ENCODE data around the gene ZNRF3.
"Not testable (repeated sequence)": the region's sequence is repeated elsewhere in the genome, so short reads cannot be mapped to it uniquely, and the experiment has no call there.

The ZNRF3 gene

DNA sequence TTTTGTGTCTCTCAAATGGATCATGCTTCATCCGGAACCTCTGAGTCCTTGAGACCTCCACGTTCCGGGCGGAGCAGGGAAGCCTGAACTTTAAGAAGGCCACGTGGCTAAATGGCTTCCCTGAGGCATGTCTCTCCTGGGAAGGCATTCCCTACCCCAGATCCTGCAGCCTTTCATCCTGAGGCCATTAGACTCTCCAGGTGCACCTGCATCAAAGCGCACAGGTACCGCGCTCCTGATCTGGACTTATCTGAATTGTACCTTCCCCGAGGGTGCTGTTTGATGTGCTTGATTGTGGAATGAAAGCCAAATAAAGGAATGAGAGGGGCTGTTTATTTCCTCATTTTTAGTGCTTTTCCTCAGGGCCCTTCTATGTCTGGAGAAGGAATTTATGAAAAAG, 155.8 kb downstream of the ZNRF3 start:
- no peaks in the 10 kb centered on the region for H3K4me1 Mint-ChIP-seq
- H3K4me3 Mint-ChIP-seq, result no peak overlapping the region
- no peaks in the 10 kb centered on the region for H3K9me3 Mint-ChIP-seq
- no peak for DNase-seq (ENCODE audit: low spot score in 2 of 2)
- no peak for ATAC-seq (replicated peaks; ENCODE audit: extremely low read depth, poor library complexity, severe bottlenecking)
- no peak overlapping the region for H3K27ac Mint-ChIP-seq (ENCODE audit: low read depth)
- H3K36me3 Mint-ChIP-seq (ENCODE audit: insufficient read depth), result no peaks in the 10 kb centered on the region
- H3K27me3 Mint-ChIP-seq, result peaks cover 9% of the 10 kb centered on the region

DNA sequence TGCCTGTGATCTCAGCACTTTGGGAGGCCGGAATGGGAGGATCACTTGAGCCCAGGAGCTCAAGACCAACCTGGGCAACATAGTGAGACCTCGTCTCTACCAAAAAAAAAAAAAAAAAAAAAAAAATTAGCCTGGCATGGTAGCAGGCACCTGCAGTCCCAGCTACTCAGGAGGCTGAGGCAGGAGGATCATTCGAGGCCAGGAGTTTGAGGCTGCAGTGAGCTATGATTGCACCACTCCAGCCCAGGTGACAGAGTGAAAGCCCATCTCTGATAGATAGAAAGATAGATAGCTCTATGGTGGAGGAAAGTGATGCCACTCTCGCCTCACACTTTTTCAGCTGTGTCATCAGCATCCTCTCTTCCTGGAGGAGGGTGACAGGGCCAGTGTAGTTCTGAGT, 156.3 kb downstream of the ZNRF3 start:
- not testable (repeated sequence) for H3K4me1 Mint-ChIP-seq; ATAC-seq (replicated peaks; ENCODE audit: extremely low read depth, poor library complexity, severe bottlenecking); H3K27me3 Mint-ChIP-seq; H3K36me3 Mint-ChIP-seq (ENCODE audit: insufficient read depth); H3K9me3 Mint-ChIP-seq; H3K27ac Mint-ChIP-seq (ENCODE audit: low read depth); DNase-seq (ENCODE audit: low spot score in 2 of 2); H3K4me3 Mint-ChIP-seq

DNA sequence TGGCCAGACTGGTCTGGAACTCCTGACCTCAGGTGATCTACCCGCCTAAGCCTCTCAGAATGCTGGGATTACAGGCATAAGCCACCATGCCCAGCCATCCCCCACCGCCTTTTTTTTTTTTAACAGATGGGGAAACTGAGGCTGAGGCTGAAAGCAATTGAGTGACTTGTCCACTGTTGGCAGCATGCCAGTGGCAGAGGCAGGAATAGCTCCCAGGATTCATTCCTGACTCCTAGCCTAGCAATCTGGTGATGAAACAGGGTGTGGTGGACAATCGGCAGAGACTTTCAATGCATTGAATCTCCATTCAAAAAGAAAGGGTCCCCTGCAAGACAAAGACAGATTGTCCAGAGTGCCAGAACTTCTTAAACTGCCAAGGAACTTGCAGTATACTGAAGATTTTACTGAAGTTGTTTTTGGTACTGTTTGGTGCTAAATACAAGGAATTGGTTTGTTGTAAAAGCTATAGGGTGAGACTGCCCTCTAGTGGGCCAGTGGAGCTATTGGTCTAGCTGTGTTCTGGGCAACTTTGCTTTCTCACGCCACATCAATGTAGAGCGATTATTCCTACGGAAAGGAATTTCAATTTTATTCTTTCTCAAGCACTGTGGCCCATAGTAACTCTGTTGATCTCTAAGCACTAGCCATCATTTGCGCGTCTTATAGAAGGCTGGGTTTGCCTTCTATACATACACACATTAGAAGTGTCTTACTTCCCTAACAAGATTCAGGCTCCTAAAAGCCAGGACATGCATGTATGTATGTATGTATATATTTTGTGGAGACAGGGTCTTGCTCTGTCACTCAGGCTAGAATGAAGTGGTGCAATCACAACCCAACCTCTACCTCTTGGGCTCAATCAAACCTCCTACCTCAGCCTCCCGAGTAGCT, 157.3 kb downstream of the ZNRF3 start:
- Mint-ChIP-seq H3K27me3 (peaks cover 9% of the 10 kb centered on the region), H3K36me3 (ENCODE audit: insufficient read depth) (no peaks in the 10 kb centered on the region), H3K9me3 (no peaks in the 10 kb centered on the region), H3K4me3 (no peak overlapping the region), H3K4me1 (no peaks in the 10 kb centered on the region), H3K27ac (ENCODE audit: low read depth) (no peak overlapping the region)
- DNase-seq (ENCODE audit: low spot score in 2 of 2) (peak; percentile 39 to 43), ATAC-seq (replicated peaks; ENCODE audit: extremely low read depth, poor library complexity, severe bottlenecking) (no peak)

DNA sequence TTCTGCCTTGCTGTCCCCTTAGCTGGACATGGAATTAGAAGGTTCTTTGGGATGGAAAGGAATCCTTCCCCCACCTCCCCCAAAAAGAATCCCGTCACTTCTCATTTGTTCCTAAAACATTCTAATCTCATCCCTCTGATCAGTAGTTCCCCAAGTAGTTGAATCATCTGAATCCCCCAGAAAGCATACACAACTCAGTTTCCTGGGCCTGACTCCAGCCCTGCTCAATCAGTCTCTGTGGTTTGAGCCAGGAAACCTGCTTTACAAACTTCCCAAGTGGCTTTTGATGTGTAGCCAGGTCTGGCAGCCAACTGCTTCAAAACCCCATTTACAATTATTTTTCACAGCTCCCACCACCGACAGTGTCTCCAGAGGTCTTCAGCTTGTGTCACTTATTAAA, 158.0 kb downstream of the ZNRF3 start:
- no peak for ATAC-seq (replicated peaks; ENCODE audit: extremely low read depth, poor library complexity, severe bottlenecking)
- DNase-seq (ENCODE audit: low spot score in 2 of 2), result no peak
- no peaks in the 10 kb centered on the region for H3K4me1 Mint-ChIP-seq
- H3K27me3 Mint-ChIP-seq, result peaks cover 9% of the 10 kb centered on the region
- no peak overlapping the region for H3K27ac Mint-ChIP-seq (ENCODE audit: low read depth)
- no peaks in the 10 kb centered on the region for H3K9me3 Mint-ChIP-seq
- H3K4me3 Mint-ChIP-seq, result no peak overlapping the region
- no peaks in the 10 kb centered on the region for H3K36me3 Mint-ChIP-seq (ENCODE audit: insufficient read depth)

DNA sequence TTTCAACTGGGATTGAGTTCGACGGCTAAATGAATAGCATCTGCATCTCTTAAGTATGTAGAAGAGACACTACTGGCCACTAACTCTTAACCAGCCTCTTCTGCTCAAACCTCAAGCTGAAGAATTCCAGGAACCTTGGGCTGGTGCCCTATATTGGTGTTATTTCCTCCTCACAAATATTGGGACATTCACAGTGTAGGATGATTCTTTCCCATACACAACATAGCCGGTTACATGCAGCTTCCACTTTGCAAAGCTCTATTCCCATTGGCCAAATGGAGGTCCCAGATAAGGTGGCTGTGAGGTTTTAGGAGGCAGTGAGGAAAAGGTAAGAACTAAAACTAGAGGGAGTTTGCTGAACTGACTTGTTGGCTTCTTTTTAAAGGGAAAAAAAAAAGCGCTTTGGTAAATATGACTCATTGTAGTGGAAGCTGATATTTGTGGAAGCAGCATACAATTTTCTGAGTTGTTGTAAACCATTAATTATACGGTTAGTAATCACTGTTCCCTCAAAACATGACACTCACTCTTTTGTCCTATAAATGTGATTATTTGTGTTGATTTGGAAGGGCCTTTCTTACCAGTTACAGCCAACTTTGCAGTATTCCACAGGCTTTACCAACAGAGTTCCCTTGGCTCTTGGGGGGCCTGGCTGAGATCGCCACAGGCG, 160.7 kb downstream of the ZNRF3 start:
- Mint-ChIP-seq H3K9me3 (no peaks in the 10 kb centered on the region), H3K4me3 (no peak overlapping the region), H3K4me1 (no peaks in the 10 kb centered on the region), H3K36me3 (ENCODE audit: insufficient read depth) (no peaks in the 10 kb centered on the region), H3K27me3 (peaks cover 9% of the 10 kb centered on the region), H3K27ac (ENCODE audit: low read depth) (no peak overlapping the region)
- DNase-seq (ENCODE audit: low spot score in 2 of 2) (no peak), ATAC-seq (replicated peaks; ENCODE audit: extremely low read depth, poor library complexity, severe bottlenecking) (no peak)

DNA sequence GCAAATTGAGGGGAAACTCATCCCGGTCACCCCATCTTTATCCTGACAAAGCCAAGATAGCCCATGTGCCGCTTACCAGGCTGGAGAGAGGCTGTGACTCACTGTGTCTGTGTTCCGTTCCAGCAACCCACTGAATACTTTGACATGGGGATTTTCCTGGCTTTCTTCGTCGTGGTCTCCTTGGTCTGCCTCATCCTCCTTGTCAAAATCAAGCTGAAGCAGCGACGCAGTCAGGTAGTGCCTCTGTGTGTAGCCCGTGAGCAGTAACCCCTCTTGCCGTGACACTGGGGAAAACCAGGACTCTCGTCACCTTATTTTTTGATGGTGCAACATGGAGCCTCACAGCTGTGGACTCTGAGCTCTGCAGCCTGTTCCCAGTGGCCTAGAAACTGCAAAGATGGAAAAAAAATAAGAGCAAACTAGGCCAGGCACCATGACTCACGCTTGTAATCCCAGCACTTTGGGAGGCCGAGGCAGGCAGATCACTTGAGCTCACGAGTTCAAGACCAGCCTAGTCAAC, 161.3 kb downstream of the ZNRF3 start:
- no peak for ATAC-seq (replicated peaks; ENCODE audit: extremely low read depth, poor library complexity, severe bottlenecking)
- DNase-seq (ENCODE audit: low spot score in 2 of 2), result no peak
- no peaks in the 10 kb centered on the region for H3K9me3 Mint-ChIP-seq
- no peak overlapping the region for H3K4me3 Mint-ChIP-seq
- no peak overlapping the region for H3K27ac Mint-ChIP-seq (ENCODE audit: low read depth)
- H3K36me3 Mint-ChIP-seq (ENCODE audit: insufficient read depth), result no peaks in the 10 kb centered on the region
- peaks cover 9% of the 10 kb centered on the region for H3K27me3 Mint-ChIP-seq
- no peaks in the 10 kb centered on the region for H3K4me1 Mint-ChIP-seq

DNA sequence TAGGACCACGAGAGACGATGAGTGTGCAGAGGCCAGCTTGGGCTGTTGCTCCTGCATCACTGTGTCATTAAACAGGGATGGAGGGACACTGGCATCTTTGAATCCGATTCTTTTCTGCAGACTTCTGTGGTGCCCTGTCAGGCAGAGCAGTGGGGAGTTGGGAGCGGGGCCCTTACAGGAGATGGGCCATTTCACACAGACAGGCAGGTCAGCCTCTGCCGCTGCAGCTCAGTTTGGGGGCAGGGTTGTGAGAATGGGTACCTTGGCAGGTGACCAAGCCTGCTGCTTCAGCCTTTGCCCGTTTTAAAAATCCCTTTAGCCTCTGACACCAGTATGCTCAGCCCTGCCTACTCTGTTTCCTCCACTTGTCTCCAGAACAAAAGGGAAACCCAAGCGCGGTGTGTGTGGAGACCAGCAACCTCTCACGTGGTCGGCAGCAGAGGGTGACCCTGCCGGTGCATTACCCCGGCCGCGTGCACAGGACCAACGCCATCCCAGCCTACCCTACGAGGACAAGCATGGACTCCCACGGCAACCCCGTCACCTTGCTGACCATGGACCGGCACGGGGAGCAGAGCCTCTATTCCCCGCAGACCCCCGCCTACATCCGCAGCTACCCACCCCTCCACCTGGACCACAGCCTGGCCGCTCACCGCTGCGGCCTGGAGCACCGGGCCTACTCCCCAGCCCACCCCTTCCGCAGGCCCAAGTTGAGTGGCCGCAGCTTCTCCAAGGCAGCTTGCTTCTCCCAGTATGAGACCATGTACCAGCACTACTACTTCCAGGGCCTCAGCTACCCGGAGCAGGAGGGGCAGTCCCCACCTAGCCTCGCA, 165.7 kb downstream of the ZNRF3 start:
- no peak overlapping the region for H3K27ac Mint-ChIP-seq (ENCODE audit: low read depth)
- peaks cover 1% of the 10 kb centered on the region for H3K36me3 Mint-ChIP-seq (ENCODE audit: insufficient read depth)
- no peaks in the 10 kb centered on the region for H3K27me3 Mint-ChIP-seq
- no peaks in the 10 kb centered on the region for H3K4me1 Mint-ChIP-seq
- no peak overlapping the region for H3K4me3 Mint-ChIP-seq
- H3K9me3 Mint-ChIP-seq, result no peaks in the 10 kb centered on the region
- ATAC-seq (replicated peaks; ENCODE audit: extremely low read depth, poor library complexity, severe bottlenecking) (no peak), DNase-seq (ENCODE audit: low spot score in 2 of 2) (no peak)

DNA sequence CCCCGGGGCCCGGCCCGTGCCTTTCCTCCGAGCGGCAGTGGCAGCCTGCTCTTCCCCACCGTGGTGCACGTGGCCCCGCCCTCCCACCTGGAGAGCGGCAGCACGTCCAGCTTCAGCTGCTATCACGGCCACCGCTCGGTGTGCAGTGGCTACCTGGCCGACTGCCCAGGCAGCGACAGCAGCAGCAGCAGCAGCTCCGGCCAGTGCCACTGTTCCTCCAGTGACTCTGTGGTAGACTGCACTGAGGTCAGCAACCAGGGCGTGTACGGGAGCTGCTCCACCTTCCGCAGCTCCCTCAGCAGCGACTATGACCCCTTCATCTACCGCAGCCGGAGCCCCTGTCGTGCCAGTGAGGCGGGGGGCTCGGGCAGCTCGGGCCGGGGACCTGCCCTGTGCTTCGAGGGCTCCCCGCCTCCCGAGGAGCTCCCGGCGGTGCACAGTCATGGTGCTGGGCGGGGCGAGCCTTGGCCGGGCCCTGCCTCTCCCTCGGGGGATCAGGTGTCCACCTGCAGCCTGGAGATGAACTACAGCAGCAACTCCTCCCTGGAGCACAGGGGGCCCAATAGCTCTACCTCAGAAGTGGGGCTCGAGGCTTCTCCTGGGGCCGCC, 166.4 kb downstream of the ZNRF3 start:
- no peaks in the 10 kb centered on the region for H3K27me3 Mint-ChIP-seq
- H3K27ac Mint-ChIP-seq (ENCODE audit: low read depth), result no peak overlapping the region
- H3K9me3 Mint-ChIP-seq, result no peaks in the 10 kb centered on the region
- H3K4me1 Mint-ChIP-seq, result no peaks in the 10 kb centered on the region
- no peak for ATAC-seq (replicated peaks; ENCODE audit: extremely low read depth, poor library complexity, severe bottlenecking)
- no peak for DNase-seq (ENCODE audit: low spot score in 2 of 2)
- H3K36me3 Mint-ChIP-seq (ENCODE audit: insufficient read depth), result peaks cover 1% of the 10 kb centered on the region
- H3K4me3 Mint-ChIP-seq, result no peak overlapping the region

DNA sequence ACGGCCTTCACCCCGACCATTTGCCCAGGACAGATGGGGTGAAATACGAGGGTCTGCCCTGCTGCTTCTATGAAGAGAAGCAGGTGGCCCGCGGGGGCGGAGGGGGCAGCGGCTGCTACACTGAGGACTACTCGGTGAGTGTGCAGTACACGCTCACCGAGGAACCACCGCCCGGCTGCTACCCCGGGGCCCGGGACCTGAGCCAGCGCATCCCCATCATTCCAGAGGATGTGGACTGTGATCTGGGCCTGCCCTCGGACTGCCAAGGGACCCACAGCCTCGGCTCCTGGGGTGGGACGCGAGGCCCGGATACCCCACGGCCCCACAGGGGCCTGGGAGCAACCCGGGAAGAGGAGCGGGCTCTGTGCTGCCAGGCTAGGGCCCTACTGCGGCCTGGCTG, 167.1 kb downstream of the ZNRF3 start:
- no peak for DNase-seq (ENCODE audit: low spot score in 2 of 2)
- no peak for ATAC-seq (replicated peaks; ENCODE audit: extremely low read depth, poor library complexity, severe bottlenecking)
- no peak overlapping the region for H3K27ac Mint-ChIP-seq (ENCODE audit: low read depth)
- no peak overlapping the region for H3K4me3 Mint-ChIP-seq
- no peaks in the 10 kb centered on the region for H3K4me1 Mint-ChIP-seq
- H3K36me3 Mint-ChIP-seq (ENCODE audit: insufficient read depth), result peaks cover 1% of the 10 kb centered on the region
- peaks cover 7% of the 10 kb centered on the region for H3K27me3 Mint-ChIP-seq
- H3K9me3 Mint-ChIP-seq, result no peaks in the 10 kb centered on the region

DNA sequence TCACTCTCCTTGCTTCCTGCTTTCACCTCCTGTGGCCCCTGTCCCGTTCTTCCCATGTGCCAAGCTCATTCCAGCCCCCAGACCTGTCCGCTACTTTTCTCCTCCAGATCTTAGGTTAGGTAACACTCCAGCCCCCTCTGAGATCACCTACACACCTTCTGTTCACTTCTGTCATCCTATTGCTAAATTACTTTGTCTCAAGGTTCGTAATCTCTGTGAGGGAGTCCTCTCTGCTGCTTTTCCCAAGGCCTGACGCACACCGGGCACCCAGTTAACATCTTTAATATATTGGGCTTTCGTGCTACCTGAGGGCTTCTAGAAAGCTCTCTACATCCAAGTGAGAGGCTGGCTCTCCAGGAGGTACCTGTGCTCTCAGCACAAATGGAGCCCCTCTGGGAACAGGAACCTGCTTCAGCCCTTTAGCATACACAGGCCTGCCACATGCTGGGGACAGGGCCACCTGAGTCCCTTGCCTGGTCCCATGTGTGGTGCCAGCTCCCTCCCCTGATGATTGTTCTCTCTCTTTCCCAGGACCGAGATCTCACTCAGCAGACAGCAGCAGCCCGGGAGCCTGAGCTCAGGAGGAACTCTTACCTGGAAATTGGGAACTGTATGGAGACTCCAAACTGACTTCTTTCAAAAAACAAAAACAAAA, 169.8 kb downstream of the ZNRF3 start:
- H3K27ac Mint-ChIP-seq (ENCODE audit: low read depth), result no peak overlapping the region
- peaks cover 12% of the 10 kb centered on the region for H3K27me3 Mint-ChIP-seq
- H3K4me3 Mint-ChIP-seq, result no peak overlapping the region
- DNase-seq (ENCODE audit: low spot score in 2 of 2), result no peak
- H3K36me3 Mint-ChIP-seq (ENCODE audit: insufficient read depth), result peaks cover 4% of the 10 kb centered on the region
- H3K4me1 Mint-ChIP-seq, result no peaks in the 10 kb centered on the region
- no peak for ATAC-seq (replicated peaks; ENCODE audit: extremely low read depth, poor library complexity, severe bottlenecking)
- no peaks in the 10 kb centered on the region for H3K9me3 Mint-ChIP-seq

DNA sequence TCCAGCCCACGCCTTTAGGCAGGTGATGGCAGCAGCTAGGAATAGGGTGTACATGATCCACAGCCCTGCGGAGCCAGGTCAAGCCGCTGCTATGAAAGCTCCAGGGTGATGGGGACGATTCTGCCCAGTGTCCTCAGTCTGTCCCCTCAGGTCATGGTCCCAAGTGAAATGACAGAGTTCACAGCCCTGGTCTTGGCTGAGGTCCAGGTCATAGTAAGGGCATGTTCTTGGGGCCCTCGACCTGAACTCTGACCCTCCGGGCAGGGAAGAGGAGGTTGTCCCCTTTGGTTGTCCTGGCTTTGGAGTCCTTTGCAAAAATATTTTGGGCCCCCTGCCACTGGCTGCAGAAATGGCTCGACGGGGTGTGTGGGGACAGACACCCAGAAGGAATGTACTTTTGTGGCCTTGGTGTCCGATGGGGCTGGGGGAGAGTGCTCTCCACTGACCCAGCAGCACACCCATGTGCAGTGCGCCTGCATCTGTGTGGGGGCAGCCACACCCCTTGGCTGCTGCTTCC, 170.9 kb downstream of the ZNRF3 start:
- Mint-ChIP-seq H3K27ac (ENCODE audit: low read depth) (no peak overlapping the region), H3K27me3 (peaks cover 14% of the 10 kb centered on the region), H3K4me1 (no peaks in the 10 kb centered on the region), H3K9me3 (no peaks in the 10 kb centered on the region), H3K36me3 (ENCODE audit: insufficient read depth) (peaks cover 5% of the 10 kb centered on the region), H3K4me3 (no peak overlapping the region)
- no peak for ATAC-seq (replicated peaks; ENCODE audit: extremely low read depth, poor library complexity, severe bottlenecking)
- DNase-seq (ENCODE audit: low spot score in 2 of 2), result no peak

Data from central memory CD8-positive, alpha-beta T cell (primary cell).